C4-2B (cell line): ENCODE results near the gene MIAT.

Source experiments
- CTCF ChIP-seq: fragments of 450-650 bp; conservative IDR thresholded peaks from 2 replicates; pipeline ENCODE4 v1.5.1; 2017; ENCODE audit warnings: mild to moderate bottlenecking
- ZFX ChIP-seq: fragments of 450-650 bp; IDR thresholded peaks from 2 replicates; pipeline ENCODE4 v1.6.1; 2017

DNA sequence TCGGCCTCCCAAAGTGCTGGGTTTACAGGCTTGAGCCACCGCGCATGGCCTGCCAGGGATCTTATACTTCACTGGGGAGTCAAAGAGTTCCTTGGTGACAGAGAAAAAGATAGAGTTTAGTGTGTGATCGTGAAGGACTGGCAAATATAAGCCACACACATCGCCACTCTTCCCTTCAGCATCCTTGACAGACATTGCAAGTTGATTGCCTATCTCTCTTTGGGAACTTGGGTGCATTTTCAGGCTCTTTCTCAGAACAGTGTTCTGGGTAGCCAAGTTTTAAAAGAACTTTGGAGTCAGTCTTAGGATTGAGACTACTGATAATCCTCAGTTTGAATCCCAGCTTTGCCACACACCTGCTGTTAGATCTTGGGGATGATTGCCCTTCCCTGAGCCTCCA, 19.8 kb downstream of the MIAT start:
- TF ChIP-seq CTCF = no peak
- no peak for TF ChIP-seq ZFX
